Raji (cell line): ENCODE measurements around the gene CLINT1.
A peak's percentile ranks its signal among the peaks of the same experiment; 100 is the strongest.

ENCODE experiments used
- POLR2A ChIP-seq: IDR thresholded peaks from 2 replicates; pipeline ENCODE4 v1.6.1; 2011; ENCODE audit warnings: low read depth, low read length, control low read depth; ENCODE audit not compliant: insufficient read depth

CLINT1 gene

DNA sequence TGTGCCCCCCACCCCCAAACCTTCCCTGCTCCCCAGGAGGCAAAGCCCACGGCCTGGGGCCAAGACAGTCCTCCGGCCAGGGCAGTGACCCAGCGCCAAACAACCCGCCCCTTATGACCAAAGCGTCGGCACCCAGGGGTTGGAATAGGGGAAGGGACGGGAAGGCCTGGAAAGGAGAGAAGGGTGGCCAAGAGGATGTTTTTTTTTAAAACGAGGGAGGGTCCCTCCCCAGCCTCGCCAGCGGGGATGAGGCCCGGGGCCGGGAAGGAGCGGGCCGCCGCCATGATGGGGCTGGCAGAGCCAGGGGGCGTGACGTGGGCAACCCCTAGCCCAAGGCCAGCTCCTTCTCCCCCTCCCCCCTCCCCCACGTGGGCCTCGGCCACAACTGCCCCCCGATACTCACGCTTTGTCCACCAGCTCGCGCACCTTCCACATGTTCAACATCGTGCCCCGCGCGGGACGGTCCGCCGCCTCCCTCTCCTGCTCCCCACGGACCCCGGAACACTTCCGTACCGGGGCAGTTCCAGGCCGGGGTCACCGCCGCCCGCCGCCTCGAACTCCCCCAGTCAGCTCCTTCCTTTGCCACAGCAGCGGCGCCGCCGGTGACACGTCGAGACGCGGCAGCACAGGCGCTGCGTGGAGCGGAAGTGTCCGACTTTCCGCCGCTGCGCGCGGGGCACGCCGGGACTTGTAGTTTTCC lies at the start of gene CLINT1:
Gene CLINT1 (minus strand): TSS at position 619 of the 700 bp plus-strand sequence. CDS start 175 bp downstream, at position 444.
- peak; percentile 79 for TF ChIP-seq POLR2A

DNA sequence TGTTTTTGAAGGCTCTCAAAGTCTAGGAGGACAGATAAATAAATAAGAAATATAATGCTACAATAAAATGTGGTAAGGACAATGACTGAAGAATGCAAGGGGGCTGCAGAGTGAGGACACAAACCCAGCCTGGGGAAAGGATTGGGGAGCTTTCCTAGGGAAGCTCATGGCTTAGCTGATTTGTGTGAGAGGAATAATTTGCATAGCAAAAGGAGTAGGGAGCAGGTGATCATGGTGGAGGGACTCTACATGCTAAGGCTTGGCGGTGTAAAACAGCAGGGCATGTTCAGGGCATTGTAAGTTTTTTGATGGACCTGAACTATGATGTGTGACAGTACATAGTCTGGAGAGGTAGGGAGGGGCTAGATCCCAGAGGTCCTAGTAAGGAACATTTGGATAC lies 49.5 kb upstream of the CLINT1 start:
- no peak for TF ChIP-seq POLR2A

DNA sequence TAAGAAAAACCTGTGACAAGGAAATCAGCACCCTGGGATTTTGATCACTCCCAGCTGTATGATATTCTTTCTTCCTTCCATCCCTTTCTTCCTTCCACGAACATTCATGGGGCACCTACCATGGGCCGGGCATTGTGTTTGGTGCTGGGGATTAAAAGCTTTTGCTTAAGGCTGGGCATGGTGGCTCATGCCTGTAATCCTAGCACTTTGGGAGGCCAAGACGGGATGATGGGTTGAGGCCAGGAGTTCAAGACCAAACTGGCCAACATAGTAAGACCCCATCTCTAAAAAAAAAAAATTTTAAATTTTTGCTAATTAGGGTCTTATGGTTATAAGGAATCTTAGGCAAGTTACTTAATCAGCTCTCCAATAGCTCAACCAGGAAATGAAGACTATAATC lies 48.5 kb upstream of the CLINT1 start:
- no peak for TF ChIP-seq POLR2A

DNA sequence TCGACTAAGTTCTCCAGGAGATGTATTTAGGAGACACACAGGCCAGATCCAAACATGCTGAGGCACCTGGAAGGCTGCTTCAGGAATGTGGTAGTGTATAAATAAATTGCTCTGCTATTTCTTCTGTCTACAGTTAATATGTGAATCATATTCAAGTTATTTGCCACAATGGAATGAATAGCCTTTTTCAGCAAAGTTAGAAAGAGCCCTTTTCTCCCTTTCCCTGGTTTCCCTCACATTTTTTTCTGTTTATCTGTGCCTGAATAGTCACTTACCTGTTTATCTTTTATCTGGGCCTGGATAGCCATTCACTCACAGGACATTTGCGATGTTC lies 44.1 kb upstream of the CLINT1 start:
- TF ChIP-seq POLR2A = no peak

GRCh38 chr5:157902449-157903116 lies 43.6 kb upstream of the CLINT1 start:
- no peak for TF ChIP-seq POLR2A

- TF ChIP-seq POLR2A = no peak
Observed at GRCh38 chr5:157900644-157901043, 41.7 kb upstream of the CLINT1 start.

GRCh38 chr5:157893611-157894010 lies 34.7 kb upstream of the CLINT1 start:
- no peak for TF ChIP-seq POLR2A

- TF ChIP-seq POLR2A = no peak
Observed at GRCh38 chr5:157892974-157893373, 34.0 kb upstream of the CLINT1 start.

DNA sequence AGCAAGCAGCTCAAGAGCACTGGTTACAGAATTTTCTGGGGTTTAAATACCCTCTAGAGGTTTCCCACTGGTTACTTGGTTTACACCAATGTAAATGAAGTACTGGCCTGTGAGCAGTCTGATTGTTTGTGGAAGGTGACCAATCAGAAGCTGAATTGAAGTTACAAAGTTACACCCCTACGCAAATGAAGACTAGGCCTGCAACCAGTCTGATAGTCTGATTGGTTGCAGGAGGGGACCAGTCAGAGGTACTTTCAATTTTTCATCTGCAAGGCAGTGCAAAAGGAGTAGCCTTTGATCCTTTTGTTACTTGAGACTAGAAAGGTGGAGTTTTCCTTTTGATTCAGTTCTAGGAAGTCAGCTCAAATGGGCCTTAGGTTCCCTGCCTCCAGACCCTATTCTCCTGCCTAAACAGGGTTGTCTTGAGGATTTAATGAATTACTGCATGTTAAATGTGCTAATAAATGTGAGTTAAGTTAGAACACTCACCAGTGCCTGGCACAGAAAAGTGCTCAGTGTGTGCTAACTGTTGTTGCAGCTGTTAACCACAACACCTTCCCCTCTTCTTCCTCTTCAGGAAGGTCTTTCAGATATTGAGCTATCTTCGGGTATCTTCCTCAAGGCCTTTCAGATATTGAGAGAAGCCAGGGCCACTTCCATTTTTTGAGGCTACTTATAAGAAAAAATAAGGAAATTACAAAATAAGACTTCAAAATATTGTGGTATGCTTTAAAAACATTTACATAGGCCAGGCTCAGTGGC lies 32.1 kb upstream of the CLINT1 start:
- no peak for TF ChIP-seq POLR2A

DNA sequence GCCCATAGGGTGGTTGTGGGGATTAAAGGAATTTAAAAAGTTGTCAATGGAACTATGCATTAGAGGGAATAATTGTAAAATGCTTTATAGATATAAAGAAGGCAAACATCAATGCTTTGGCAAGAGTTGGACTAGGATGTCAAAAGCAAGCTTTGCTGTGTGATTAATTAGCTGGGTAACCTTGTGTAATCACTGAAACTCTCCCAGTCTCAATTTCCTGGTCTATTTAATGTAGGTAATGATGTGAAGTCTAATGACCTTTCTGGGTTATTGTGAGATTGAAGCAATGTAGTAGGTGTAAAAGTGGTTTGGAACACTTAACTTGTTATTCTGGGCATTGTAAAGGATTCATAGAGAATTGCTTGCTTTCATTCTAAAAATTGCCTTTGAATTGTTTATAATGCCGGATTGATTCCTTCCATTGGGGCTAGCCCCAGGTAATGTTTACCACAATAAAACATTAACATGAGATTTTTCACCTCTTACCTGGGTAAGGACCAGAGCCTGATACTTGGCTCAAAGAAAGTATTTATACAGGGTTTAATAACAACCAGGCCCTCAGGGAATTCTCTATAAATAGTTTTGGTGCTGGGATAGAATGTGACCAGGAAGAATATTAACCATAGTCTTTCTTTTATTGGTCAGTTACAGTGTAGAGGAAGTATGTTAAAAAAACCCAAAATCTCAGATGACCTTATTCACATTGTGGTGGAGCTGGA lies 30.0 kb upstream of the CLINT1 start:
- TF ChIP-seq POLR2A = no peak

GRCh38 chr5:157886796-157887380 lies 27.9 kb upstream of the CLINT1 start:
- TF ChIP-seq POLR2A = no peak

GRCh38 chr5:157877821-157878220 lies 18.9 kb upstream of the CLINT1 start:
- no peak for TF ChIP-seq POLR2A

DNA sequence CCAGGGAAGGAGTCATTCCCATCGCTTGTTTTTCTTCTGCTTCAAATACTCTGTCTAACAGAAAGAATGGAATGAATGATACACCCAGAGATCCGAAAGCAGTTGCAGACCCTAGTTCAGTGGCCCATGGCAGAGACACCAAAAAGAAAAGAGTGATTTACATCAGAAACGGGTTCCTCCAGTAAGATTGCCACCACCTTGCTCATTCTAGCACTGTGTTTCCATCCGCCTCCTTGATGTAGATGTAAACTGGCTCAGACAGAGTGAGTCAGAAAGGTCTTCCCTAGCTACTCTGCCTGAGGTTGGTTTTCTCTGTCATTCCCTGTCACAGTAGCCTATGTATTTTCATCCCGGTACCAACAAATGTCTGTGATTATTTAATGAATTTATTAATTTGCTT lies 15.9 kb upstream of the CLINT1 start:
- TF ChIP-seq POLR2A = no peak

- no peak for TF ChIP-seq POLR2A
Observed at GRCh38 chr5:157870837-157871834, 12.2 kb upstream of the CLINT1 start.
